Activated CD4-positive, alpha-beta T cell treated with anti-CD3 and anti-CD28 coated beads, Interleukin-2, Interleukin-4, amounts not matched to agents 100 ng/mL and 50 ng/mL, durations not matched to agents 16 hours and 8 hours (primary cell): ENCODE measurements around the gene SLC4A4.

Experiments
- DNase-seq: peaks from one replicate; pipeline ENCODE4 v3.0.0-alpha.2; 2020; ENCODE audit warnings: low spot score

SLC4A4 gene

GRCh38 chr4:71338846-71339593 is at the start of gene SLC4A4:
TSS of gene SLC4A4 (plus strand) at chr4:71339020.
- DNase-seq, result peak; percentile 50

GRCh38 chr4:71290074-71290473 is 48.7 kb upstream of the SLC4A4 start:
- DNase-seq, result no peak

- no peak for DNase-seq
Measured at GRCh38 chr4:71290476-71290875, 48.3 kb upstream of the SLC4A4 start.

- DNase-seq, result no peak
Measured at GRCh38 chr4:71292228-71292627, 46.6 kb upstream of the SLC4A4 start.

- DNase-seq, result peak; percentile 9
Measured at GRCh38 chr4:71293705-71294104, 45.1 kb upstream of the SLC4A4 start.

GRCh38 chr4:71294301-71294700 is 44.5 kb upstream of the SLC4A4 start:
- no peak for DNase-seq

- no peak for DNase-seq
Measured at GRCh38 chr4:71296945-71297344, 41.9 kb upstream of the SLC4A4 start.

GRCh38 chr4:71300362-71300761 is 38.5 kb upstream of the SLC4A4 start:
- no peak for DNase-seq

GRCh38 chr4:71300964-71301363 is 37.9 kb upstream of the SLC4A4 start:
- DNase-seq, result no peak

GRCh38 chr4:71303287-71303686 is 35.5 kb upstream of the SLC4A4 start:
- DNase-seq, result no peak

- no peak for DNase-seq
Measured at GRCh38 chr4:71303850-71304249, 35.0 kb upstream of the SLC4A4 start.

- no peak for DNase-seq
Measured at GRCh38 chr4:71304289-71304850, 34.5 kb upstream of the SLC4A4 start.

GRCh38 chr4:71307729-71308128 is 31.1 kb upstream of the SLC4A4 start:
- no peak for DNase-seq

GRCh38 chr4:71322425-71322824 is 16.4 kb upstream of the SLC4A4 start:
- DNase-seq, result no peak

GRCh38 chr4:71333368-71333767 is 5.5 kb upstream of the SLC4A4 start:
- no peak for DNase-seq

- no peak for DNase-seq
Measured at GRCh38 chr4:71333960-71334359, 4.9 kb upstream of the SLC4A4 start.

- no peak for DNase-seq
Measured at GRCh38 chr4:71334465-71334882, 4.3 kb upstream of the SLC4A4 start.

- no peak for DNase-seq
Measured at GRCh38 chr4:71343670-71344466, 5.0 kb downstream of the SLC4A4 start.

- no peak for DNase-seq
Measured at GRCh38 chr4:71346710-71347109, 7.9 kb downstream of the SLC4A4 start.

GRCh38 chr4:71348586-71348985 is 9.8 kb downstream of the SLC4A4 start:
- no peak for DNase-seq

- DNase-seq, result no peak
Measured at GRCh38 chr4:71355045-71355444, 16.2 kb downstream of the SLC4A4 start.

GRCh38 chr4:71355971-71356370 is 17.2 kb downstream of the SLC4A4 start:
- no peak for DNase-seq
